HUDEP-2 (cell line): ENCODE results near the gene AKT1.

ENCODE experiments used
- DNase-seq, 76 experiments: peaks; one replicate each; lab custom pipeline; 2025; ENCODE audit not compliant: unreplicated experiment in 76 of 76; lab: John Stamatoyannopoulos, UW

AKT1 gene

GRCh38 chr14:104726600-104727451 lies 68.7 kb downstream of the AKT1 start:
- DNase-seq, result no peak

- no peak for DNase-seq
These were observed 69.6 kb downstream of the AKT1 start for GRCh38 chr14:104725772-104726548.

GRCh38 chr14:104724981-104725771 lies 70.4 kb downstream of the AKT1 start:
- DNase-seq, result peak in 18 of 76 experiments; percentile 11 to 32 (median 21)

GRCh38 chr14:104724407-104724980 lies 71.1 kb downstream of the AKT1 start:
- peak in 2 of 76 experiments; percentile 19 for DNase-seq

- DNase-seq, result peak in 45 of 76 experiments; percentile 9 to 87 (median 43)
These were observed 71.7 kb downstream of the AKT1 start, which contains the start of gene ADSS1 for GRCh38 chr14:104723651-104724406. ADSS1 (plus strand) TSS chr14:104724229; CDS start chr14:104724271, 42 bp downstream.

- DNase-seq, result no peak
These were observed 72.5 kb downstream of the AKT1 start for GRCh38 chr14:104722938-104723650.

GRCh38 chr14:104721505-104722431 lies 73.8 kb downstream of the AKT1 start:
- no peak for DNase-seq
